ENCODE measurements around the gene ACTG2.

Gene ACTG2

DNA sequence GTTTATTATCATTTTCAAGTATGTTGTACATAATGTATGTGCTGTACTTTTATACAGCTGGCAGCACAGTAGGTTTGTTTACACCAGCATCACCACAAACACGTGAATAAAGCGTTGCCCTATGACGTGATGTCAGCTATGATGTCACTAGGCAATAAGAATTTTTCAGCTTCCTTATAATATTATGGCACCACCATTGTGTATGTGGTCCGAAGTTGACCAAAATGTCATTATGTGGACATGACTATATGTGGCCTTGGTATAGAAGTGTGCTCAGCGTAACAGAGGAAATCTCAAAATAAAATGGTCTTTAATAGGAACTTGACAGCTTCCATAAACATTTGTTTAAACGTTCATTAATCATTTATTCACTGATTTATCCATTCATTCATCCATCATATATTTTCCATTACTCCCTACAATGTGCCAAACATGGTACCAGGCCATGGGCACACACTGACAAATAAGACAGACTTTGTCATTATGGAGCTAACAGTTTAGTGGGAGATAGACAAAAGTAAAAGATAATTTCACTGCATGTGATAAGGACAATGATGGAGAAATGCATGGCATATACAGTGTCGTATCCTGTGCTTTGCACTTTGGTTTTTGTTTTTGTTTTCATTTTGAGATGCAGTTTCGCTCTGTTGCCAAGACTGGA is 18.9 kb downstream of the ACTG2 start:
- no peak for DNase-seq (ENCODE audit: low spot score)
- in situ Hi-C loops (cut with MboI; ENCODE audit: low pct_unique_long_range_greater_than_20kb, low sequenced_read_pairs, unreplicated experiment) = no loop called here
- TF ChIP-seq, protein P1, sequence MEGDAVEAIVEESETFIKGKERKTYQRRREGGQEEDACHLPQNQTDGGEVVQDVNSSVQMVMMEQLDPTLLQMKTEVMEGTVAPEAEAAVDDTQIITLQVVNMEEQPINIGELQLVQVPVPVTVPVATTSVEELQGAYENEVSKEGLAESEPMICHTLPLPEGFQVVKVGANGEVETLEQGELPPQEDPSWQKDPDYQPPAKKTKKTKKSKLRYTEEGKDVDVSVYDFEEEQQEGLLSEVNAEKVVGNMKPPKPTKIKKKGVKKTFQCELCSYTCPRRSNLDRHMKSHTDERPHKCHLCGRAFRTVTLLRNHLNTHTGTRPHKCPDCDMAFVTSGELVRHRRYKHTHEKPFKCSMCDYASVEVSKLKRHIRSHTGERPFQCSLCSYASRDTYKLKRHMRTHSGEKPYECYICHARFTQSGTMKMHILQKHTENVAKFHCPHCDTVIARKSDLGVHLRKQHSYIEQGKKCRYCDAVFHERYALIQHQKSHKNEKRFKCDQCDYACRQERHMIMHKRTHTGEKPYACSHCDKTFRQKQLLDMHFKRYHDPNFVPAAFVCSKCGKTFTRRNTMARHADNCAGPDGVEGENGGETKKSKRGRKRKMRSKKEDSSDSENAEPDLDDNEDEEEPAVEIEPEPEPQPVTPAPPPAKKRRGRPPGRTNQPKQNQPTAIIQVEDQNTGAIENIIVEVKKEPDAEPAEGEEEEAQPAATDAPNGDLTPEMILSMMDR (IDR thresholded peaks at IDR 0.05; ENCODE audit: extremely low read depth, insufficient read depth, missing control alignments) = no peak

DNA sequence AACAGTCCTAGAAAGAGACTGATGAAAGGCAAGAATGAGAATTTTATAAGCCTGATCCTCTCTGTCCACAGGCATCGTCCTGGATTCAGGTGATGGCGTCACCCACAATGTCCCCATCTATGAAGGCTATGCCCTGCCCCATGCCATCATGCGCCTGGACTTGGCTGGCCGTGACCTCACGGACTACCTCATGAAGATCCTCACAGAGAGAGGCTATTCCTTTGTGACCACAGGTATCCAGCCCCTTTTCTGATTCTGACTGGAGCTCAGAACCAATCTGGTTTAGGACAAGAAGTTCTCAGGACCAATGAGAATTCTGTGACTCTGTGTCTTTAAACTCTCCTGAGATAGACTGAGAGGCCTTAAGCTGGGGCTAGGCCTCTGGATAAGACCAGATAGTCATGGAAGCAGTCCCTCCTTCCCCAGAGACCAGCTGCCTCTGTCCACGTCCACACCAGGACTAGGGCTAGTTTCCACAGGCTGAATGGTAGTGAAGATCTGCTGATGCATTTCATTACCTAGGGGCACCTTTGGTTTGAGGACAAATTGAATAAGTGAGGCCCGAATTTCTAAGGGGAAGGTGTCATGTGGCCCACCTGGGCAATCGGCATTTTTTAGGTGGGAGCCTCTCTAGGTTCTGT is 20.7 kb downstream of the ACTG2 start:
- DNase-seq (ENCODE audit: low spot score) = no peak
- TF ChIP-seq, protein P1 (IDR thresholded peaks at IDR 0.05; ENCODE audit: extremely low read depth, insufficient read depth, missing control alignments) = no peak
- in situ Hi-C loops (cut with MboI; ENCODE audit: low pct_unique_long_range_greater_than_20kb, low sequenced_read_pairs, unreplicated experiment) = no loop called here

GRCh38 chr2:73914667-73915066 is 21.9 kb downstream of the ACTG2 start:
- in situ Hi-C loops (cut with MboI; ENCODE audit: low pct_unique_long_range_greater_than_20kb, low sequenced_read_pairs, unreplicated experiment) = no loop called here
- TF ChIP-seq, protein P1 (IDR thresholded peaks at IDR 0.05; ENCODE audit: extremely low read depth, insufficient read depth, missing control alignments) = no peak
- DNase-seq (ENCODE audit: low spot score) = no peak

DNA sequence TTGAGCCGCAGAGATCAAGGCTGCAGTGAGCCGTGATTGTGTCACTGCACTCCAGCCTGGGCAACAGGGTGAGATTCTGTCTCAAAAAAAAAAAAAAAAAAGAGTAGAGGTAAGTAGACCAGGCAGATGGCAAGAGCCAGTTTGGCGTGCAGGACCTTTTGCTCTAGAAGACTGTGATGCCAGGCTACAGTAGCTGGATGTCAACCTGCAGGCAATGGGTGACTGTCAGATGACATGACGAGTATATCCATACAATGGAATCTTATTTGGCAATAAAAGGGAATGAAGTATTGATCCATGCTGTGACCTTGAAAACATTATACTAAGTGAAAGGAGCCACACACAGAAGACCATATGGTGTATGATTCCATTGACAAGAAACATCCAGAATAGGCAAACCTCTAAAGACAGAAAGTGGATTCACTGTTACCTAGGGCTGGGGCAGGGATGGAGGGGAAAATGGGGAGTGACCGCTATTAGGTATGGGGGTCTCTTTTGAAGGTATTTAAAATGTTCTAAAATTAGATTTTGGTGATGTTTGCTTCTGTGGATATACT is 22.7 kb downstream of the ACTG2 start:
- TF ChIP-seq, protein P1 (IDR thresholded peaks at IDR 0.05; ENCODE audit: extremely low read depth, insufficient read depth, missing control alignments) = no peak
- DNase-seq (ENCODE audit: low spot score) = no peak
- in situ Hi-C loops (cut with MboI; ENCODE audit: low pct_unique_long_range_greater_than_20kb, low sequenced_read_pairs, unreplicated experiment) = no loop called here

- in situ Hi-C loops (cut with MboI; ENCODE audit: low pct_unique_long_range_greater_than_20kb, low sequenced_read_pairs, unreplicated experiment) = no loop called here
- no peak for DNase-seq (ENCODE audit: low spot score)
- TF ChIP-seq, protein P1 (IDR thresholded peaks at IDR 0.05; ENCODE audit: extremely low read depth, insufficient read depth, missing control alignments) = no peak
Observed at GRCh38 chr2:73916666-73917065, 23.9 kb downstream of the ACTG2 start.

DNA sequence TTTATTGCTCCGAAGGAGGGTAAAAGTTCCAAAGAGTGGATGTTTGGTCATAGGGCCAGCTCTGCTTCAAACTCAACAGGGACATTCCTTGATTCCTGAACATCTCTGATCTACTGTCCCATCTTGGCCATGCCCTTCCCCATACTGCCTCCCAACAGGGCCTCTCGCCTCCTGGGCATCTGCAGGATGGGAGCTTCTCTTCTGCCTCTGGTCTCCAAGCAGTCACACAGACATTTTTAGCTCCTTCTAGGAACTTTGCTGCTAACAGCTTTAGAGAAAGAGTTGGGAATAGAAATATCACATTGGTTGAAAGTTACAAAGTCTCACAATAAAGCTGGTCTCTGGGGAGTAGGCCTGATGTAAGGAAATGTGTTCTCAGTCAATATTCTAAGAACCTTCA is 24.5 kb downstream of the ACTG2 start:
- in situ Hi-C loops (cut with MboI; ENCODE audit: low pct_unique_long_range_greater_than_20kb, low sequenced_read_pairs, unreplicated experiment) = no loop called here
- TF ChIP-seq, protein P1 (IDR thresholded peaks at IDR 0.05; ENCODE audit: extremely low read depth, insufficient read depth, missing control alignments) = no peak
- no peak for DNase-seq (ENCODE audit: low spot score)
